GM12865 (cell line): ENCODE results near the gene MAN1B1.
A peak's percentile ranks its signal among the peaks of the same experiment; 100 is the strongest.

ENCODE experiments used
- DNase-seq: peaks from one replicate; pipeline ENCODE4 v3.0.0; 2010; ENCODE audit warnings: low read depth
- H3K4me3 ChIP-seq: 2 replicates; pipeline ENCODE4 v1.5.1; 2011; ENCODE audit warnings: mild to moderate bottlenecking, low read depth, low read length, control low read depth
- TF ChIP-seq, protein P1 (sequence below): IDR thresholded peaks from 2 replicates; pipeline ENCODE4 v1.5.1; 2011; ENCODE audit warnings: low read length, control low read depth, low read depth, inconsistent platforms; ENCODE audit not compliant: insufficient read depth; ENCODE audit errors: missing control alignments

The MAN1B1 gene

DNA sequence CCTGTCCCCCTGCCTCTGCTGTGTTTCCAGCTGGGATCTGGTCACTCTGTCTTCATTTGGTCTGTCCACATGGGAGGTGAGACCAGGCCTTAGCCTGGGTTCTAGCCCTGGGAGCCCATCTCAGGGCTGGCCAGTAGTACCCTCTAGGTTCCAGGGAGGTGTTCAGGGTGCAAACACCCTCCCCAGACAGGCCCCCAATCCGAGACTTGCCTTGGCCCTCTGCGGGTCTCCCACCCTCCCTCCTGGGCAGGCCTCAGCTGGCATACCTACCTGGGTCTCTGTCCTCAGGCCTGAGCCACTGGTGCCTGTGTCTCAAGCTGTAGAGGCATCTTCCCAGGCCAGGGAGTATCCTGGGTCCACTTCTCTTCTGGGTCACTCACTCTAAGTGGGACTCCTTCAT is 15.5 kb upstream of the MAN1B1 start:
- peak overlapping the region; percentile 61 for H3K4me3 ChIP-seq
- no peak for DNase-seq
- TF ChIP-seq, protein P1, sequence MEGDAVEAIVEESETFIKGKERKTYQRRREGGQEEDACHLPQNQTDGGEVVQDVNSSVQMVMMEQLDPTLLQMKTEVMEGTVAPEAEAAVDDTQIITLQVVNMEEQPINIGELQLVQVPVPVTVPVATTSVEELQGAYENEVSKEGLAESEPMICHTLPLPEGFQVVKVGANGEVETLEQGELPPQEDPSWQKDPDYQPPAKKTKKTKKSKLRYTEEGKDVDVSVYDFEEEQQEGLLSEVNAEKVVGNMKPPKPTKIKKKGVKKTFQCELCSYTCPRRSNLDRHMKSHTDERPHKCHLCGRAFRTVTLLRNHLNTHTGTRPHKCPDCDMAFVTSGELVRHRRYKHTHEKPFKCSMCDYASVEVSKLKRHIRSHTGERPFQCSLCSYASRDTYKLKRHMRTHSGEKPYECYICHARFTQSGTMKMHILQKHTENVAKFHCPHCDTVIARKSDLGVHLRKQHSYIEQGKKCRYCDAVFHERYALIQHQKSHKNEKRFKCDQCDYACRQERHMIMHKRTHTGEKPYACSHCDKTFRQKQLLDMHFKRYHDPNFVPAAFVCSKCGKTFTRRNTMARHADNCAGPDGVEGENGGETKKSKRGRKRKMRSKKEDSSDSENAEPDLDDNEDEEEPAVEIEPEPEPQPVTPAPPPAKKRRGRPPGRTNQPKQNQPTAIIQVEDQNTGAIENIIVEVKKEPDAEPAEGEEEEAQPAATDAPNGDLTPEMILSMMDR, result no peak

GRCh38 chr9:137073992-137074399 is 12.8 kb upstream of the MAN1B1 start:
- TF ChIP-seq, protein P1, result no peak
- DNase-seq, result no peak
- no peak overlapping the region for H3K4me3 ChIP-seq

GRCh38 chr9:137074657-137075274 is 12.0 kb upstream of the MAN1B1 start:
- TF ChIP-seq, protein P1, result no peak
- DNase-seq, result peak; percentile 72

GRCh38 chr9:137075275-137075775 is 11.5 kb upstream of the MAN1B1 start:
- DNase-seq, result no peak
- no peak overlapping the region for H3K4me3 ChIP-seq
- TF ChIP-seq, protein P1, result no peak

More at GRCh38 chr9:137074657-137075274, 12.0 kb upstream of the MAN1B1 start:
- H3K4me3 ChIP-seq, result no peak overlapping the region

DNA sequence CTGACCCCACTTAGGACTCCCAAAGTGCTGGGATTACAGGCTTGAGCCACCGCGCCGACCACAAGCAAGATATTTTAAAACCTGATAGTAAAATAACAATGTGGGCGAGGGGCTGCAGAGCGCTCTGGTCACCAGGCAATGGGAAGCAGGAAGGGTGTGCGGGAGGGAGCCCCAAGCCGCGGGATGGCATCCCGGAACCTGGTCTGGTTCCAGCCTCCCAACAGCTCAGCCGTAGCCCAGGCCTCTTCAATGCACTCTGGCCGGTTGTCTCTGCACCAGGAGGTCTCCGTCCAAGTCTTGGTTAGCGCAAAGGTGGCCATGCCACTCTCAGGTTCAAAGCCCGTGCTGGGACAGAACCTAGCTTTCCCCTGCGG is 10.2 kb upstream of the MAN1B1 start:
- no peak for DNase-seq
- peak overlapping the region; percentile 49 for H3K4me3 ChIP-seq
- TF ChIP-seq, protein P1, result no peak

DNA sequence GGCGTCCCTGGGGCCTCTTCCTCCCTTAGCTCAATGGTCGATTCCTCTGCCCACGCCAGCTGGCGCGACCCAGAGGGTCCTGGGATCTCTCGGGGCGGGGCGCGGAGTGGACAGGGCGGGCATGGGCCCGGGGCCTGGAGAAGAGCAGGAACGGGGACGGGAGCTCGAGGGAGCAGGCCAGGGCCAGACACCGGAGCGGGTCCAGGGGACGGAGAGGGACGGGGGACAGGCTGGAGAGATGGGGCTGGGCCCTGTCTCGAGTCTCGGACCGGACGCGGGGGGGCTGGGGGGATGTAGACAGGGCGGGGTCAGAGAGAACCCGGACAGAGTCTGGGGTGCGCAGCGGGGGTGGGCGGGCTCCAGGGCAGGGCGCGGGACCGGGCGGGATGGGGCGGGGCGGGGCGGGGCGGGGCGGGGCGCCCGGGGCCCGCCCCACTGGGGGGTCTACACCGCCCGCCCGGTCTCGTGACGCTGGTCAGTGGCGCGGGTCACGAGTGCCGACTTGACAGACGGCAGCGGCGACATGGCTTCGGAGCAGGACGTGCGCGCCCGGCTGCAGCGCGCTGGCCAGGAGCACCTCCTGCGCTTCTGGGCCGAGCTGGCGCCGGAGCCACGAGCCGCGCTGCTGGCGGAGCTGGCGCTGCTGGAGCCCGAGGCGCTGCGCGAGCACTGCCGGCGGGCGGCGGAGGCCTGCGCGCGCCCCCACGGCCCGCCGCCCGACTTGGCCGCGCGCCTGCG is 9.6 kb upstream of the MAN1B1 start, which contains the start of gene UAP1L1:
Gene UAP1L1, plus strand, starts transcription at position 508 of the 738 bp plus-strand sequence. Its CDS starts 16 bp downstream, at position 524.
- peak; percentile 86 for DNase-seq

More for the DNA sequence above, 9.6 kb upstream of the MAN1B1 start, which contains the start of gene UAP1L1:
- H3K4me3 ChIP-seq, result peak within 1 kb of the TSS; percentile 73
- TF ChIP-seq, protein P1, result no peak
